Type B pancreatic cell (in vitro differentiated cells): ENCODE results near the gene KATNIP. TPM values are rescaled to one million over a fixed set of nuclear protein-coding genes. Genes with fewer than 3 reads are reported as not detected.

Source experiments
- DNase-seq: peaks from one replicate; pipeline ENCODE4 v3.0.0; 2021; ENCODE audit warnings: mixed read lengths; ENCODE audit not compliant: unreplicated experiment; ENCODE audit errors: extremely low spot score
- H3K27ac Mint-ChIP-seq: 2 replicates; pipeline ENCODE4 v1.8.0; 2021; ENCODE audit warnings: mild to moderate bottlenecking, mixed read lengths
- H3K27me3 Mint-ChIP-seq: 2 replicates; pipeline ENCODE4 v1.8.0; 2021; ENCODE audit warnings: mixed read lengths
- H3K36me3 Mint-ChIP-seq: 2 replicates; pipeline ENCODE4 v1.8.0; 2021; ENCODE audit warnings: mixed read lengths
- H3K4me1 Mint-ChIP-seq: one replicate; pipeline ENCODE4 v1.8.0; 2021; ENCODE audit warnings: mixed read lengths; ENCODE audit not compliant: unreplicated experiment
- H3K4me3 Mint-ChIP-seq: 2 replicates; pipeline ENCODE4 v1.8.0; 2021; ENCODE audit warnings: mild to moderate bottlenecking, mixed read lengths
- H3K9me3 Mint-ChIP-seq: 2 replicates; pipeline ENCODE4 v1.8.0; 2021; ENCODE audit warnings: mixed read lengths
- CTCF ChIP-seq: fragments of 200-600 bp; sonication (generic); conservative IDR thresholded peaks from 2 replicates; pipeline ENCODE4 v1.5.0; 2021; ENCODE audit warnings: antibody characterized with exemption, mild to moderate bottlenecking
- total RNA-seq: library from RNA; stranded (reverse); gene quantifications from 2 replicates; pipeline ENCODE4 v1.2.1, GENCODE V29; 2021; ENCODE audit warnings: low replicate concordance

The KATNIP gene
- total RNA-seq, 1 donor from 2014 or later: 35.8 TPM

- DNase-seq: no peak
- H3K4me3 Mint-ChIP-seq: no peak overlapping the region
- H3K4me1 Mint-ChIP-seq: peaks cover 8% of the 10 kb centered on the region
- no peaks in the 10 kb centered on the region for H3K9me3 Mint-ChIP-seq
- no peak overlapping the region for H3K27ac Mint-ChIP-seq
- peaks cover 15% of the 10 kb centered on the region for H3K36me3 Mint-ChIP-seq
- no peak for TF ChIP-seq CTCF
- H3K27me3 Mint-ChIP-seq: no peaks in the 10 kb centered on the region
These were observed 21.7 kb downstream of the KATNIP start for GRCh38 chr16:27571433-27572326.

- no peak overlapping the region for H3K27ac Mint-ChIP-seq
- no peaks in the 10 kb centered on the region for H3K27me3 Mint-ChIP-seq
- H3K4me1 Mint-ChIP-seq: peaks cover 8% of the 10 kb centered on the region
- peaks cover 17% of the 10 kb centered on the region for H3K36me3 Mint-ChIP-seq
- DNase-seq: no peak
- TF ChIP-seq CTCF: no peak
- H3K4me3 Mint-ChIP-seq: no peak overlapping the region
- no peaks in the 10 kb centered on the region for H3K9me3 Mint-ChIP-seq
These were observed 22.8 kb downstream of the KATNIP start for GRCh38 chr16:27572711-27573110.

GRCh38 chr16:27576729-27577128 is 26.8 kb downstream of the KATNIP start:
- H3K4me1 Mint-ChIP-seq: peaks cover 24% of the 10 kb centered on the region
- no peaks in the 10 kb centered on the region for H3K27me3 Mint-ChIP-seq
- H3K4me3 Mint-ChIP-seq: no peak overlapping the region
- no peaks in the 10 kb centered on the region for H3K9me3 Mint-ChIP-seq
- no peak overlapping the region for H3K27ac Mint-ChIP-seq
- no peak for DNase-seq
- no peak for TF ChIP-seq CTCF
- H3K36me3 Mint-ChIP-seq: peaks cover 12% of the 10 kb centered on the region

GRCh38 chr16:27579087-27579980 is 29.4 kb downstream of the KATNIP start:
- Mint-ChIP-seq H3K27me3 (no peaks in the 10 kb centered on the region), H3K36me3 (peaks cover 21% of the 10 kb centered on the region), H3K4me1 (peaks cover 29% of the 10 kb centered on the region), H3K9me3 (no peaks in the 10 kb centered on the region), H3K4me3 (no peak overlapping the region), H3K27ac (peak overlapping the region; percentile 79)
- TF ChIP-seq CTCF: no peak
- DNase-seq: no peak

GRCh38 chr16:27582883-27583282 is 32.9 kb downstream of the KATNIP start:
- Mint-ChIP-seq H3K4me3 (no peak overlapping the region), H3K4me1 (peaks cover 22% of the 10 kb centered on the region), H3K9me3 (peaks cover 5% of the 10 kb centered on the region), H3K27me3 (no peaks in the 10 kb centered on the region), H3K36me3 (peaks cover 15% of the 10 kb centered on the region), H3K27ac (no peak overlapping the region)
- TF ChIP-seq CTCF: no peak
- DNase-seq: no peak
